Ovary (tissue), 9 donors: Measurements from ENCODE around the gene CRIM1. TPM values are rescaled to one million over a fixed set of nuclear protein-coding genes. Genes with fewer than 3 reads are reported as not detected.

Experiments used
- DNase-seq, 5 donors: peaks; one replicate each; pipeline ENCODE4 v3.0.0-alpha.2; 2019 to 2020
- H3K27ac ChIP-seq, 2 donors: fragments of 200-600 bp; one replicate each; pipeline versions ENCODE4 v1.5.1 to v1.8.0; 2019 to 2022
- H3K27me3 ChIP-seq: fragments of 200-600 bp; one replicate; pipeline ENCODE4 v1.8.0; 2022
- H3K36me3 ChIP-seq: fragments of 200-600 bp; sonication (generic); one replicate; pipeline ENCODE4 v1.5.1; 2019
- H3K4me1 ChIP-seq: one replicate; pipeline ENCODE4 v1.8.1; 2013; ENCODE audit warnings: mild to moderate bottlenecking, moderate library complexity; ENCODE audit not compliant: insufficient read depth
- H3K4me3 ChIP-seq: fragments of 200-600 bp; sonication (generic); one replicate; pipeline ENCODE4 v1.5.1; 2017
- H3K9me3 ChIP-seq, 2 donors: fragments of 200-600 bp in 1 of 2; sonication (generic) in 1 of 2; one replicate each; pipeline versions ENCODE4 v1.5.1 to v1.8.1; 2013 to 2019; ENCODE audit warnings: mild to moderate bottlenecking in 1 of 2, moderate library complexity in 1 of 2
- CTCF ChIP-seq, 3 donors: fragments of 450-650 bp in 2 of 3; fragments of 200-600 bp in 1 of 3; IDR thresholded peaks; one replicate each; pipeline versions ENCODE4 v1.5.1 to v1.8.0; 2016 to 2022; ENCODE audit warnings: antibody characterized with exemption in 3 of 3, mild to moderate bottlenecking in 1 of 3
- EP300 ChIP-seq: sonication (generic); formaldehyde crosslinking; IDR thresholded peaks from one replicate; pipeline ENCODE4 v1.6.1; 2017; ENCODE audit warnings: antibody characterized with exemption
- POLR2A ChIP-seq: fragments of 450-650 bp; IDR thresholded peaks from one replicate; pipeline ENCODE4 v1.6.1; 2017; ENCODE audit warnings: antibody characterized with exemption, mild to moderate bottlenecking, moderate library complexity
- WGBS, 3 donors: extraction: QIAGEN DNeasy Blood & Tissue Kit in 1 of 3; methylation state at CpG; one replicate each; pipeline versions ENCODE4 v1.1.5 to v1.1.7; 2013 to 2017; 5-methylcytosine and 5-hydroxymethylcytosine counted together
- intact Hi-C, 4 donors: fragments of 100-400 bp; cut with DNase I; formaldehyde crosslinking; loops; one replicate each; pipeline versions ENCODE4 v1.11.0 to v1.15.1; 2022 to 2023
- polyA plus RNA-seq, 2 donors: library from polyadenylated mRNA; stranded (reverse); fragments of 200-250 nt in 1 of 2; fragments of 350-450 nt in 1 of 2; fragmentation: Illumina TruSeq in 1 of 2; extraction: RNeasy Lipid Tissue Mini Kit (QIAGEN cat#74804) in 1 of 2; gene quantifications; one replicate each; pipeline ENCODE4 v1.2.3, GENCODE V29; 2013 to 2014
- total RNA-seq, 7 donors: library from RNA; depleted of rRNA in 2 of 7; stranded (reverse); fragments of >200 nt in 2 of 7; fragmentation: NEBNext Ultra II Directional in 3 of 7; extraction: Animal tissue kit (Norgen Biotek cat#: 25700) in 3 of 7; gene quantifications; one replicate each; pipeline versions ENCODE4 v1.1.0 to v1.2.4, GENCODE V29; 2016 to 2023
- donor health status: DM: no; HTN: no; CAD: no; lungs with moderate emphysema.
- donor health status: DM: no; HTN: no; CAD: no.
- donor health status: Bipolar disorder and iron deficiency.
- donor health status: DM: yes; HTN: yes; CAD: no.
- donor health status: DM: no; HTN: no; CAD: no.
- donor health status: DM: yes; HTN: yes; CAD: no.

The CRIM1 gene
- total and polyA plus RNA-seq, 9 donors, result 38.4 to 134 (median 65.0) TPM

- Histone ChIP-seq H3K4me1 (peaks cover 33% of the 10 kb centered on the region), H3K27ac (no peak overlapping the region), H3K36me3 (no peaks in the 10 kb centered on the region), H3K27me3 (no peaks in the 10 kb centered on the region), H3K4me3 (no peak overlapping the region), H3K9me3 (no peaks in the 10 kb centered on the region)
- DNase-seq, result no peak
- WGBS, 3 donors, result 62 to 81% (median 70%) methylated on average over 4 of the region's 4 CpGs
- intact Hi-C loops, result loop anchor here in 1 of 4 donors (5.0 to 10.0 kb wide), 2 partner anchors 43 to 125 kb away; no protein-coding TSS in a partner anchor
- TF ChIP-seq CTCF (IDR thresholded peaks at IDR 0.05) (no peak), EP300 (no peak), POLR2A (no peak)
Measured at GRCh38 chr2:36369716-36370115, 14.1 kb downstream of the CRIM1 start.

DNA sequence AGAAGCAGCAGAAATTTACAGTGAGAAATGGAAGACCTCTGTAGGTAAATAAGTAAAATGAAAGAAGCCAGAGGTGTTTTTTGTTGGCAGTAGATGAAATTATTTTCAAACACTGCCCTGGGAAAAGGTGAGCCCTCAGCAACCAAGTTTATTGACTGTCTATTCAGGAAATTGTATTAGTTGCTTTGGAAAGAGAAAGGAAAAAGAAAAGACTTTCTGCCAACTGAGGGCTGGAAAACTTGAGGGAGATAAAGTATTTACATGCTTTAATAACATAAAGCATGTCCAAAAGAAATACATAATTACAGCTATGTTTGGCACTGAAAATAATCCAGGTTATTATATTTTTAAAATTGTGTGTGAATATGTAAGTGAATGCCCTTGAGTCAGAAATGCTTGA is 14.7 kb downstream of the CRIM1 start:
- Histone ChIP-seq H3K4me1 (peaks cover 33% of the 10 kb centered on the region), H3K4me3 (no peak overlapping the region), H3K9me3 (no peaks in the 10 kb centered on the region), H3K27ac (no peak overlapping the region), H3K36me3 (no peaks in the 10 kb centered on the region), H3K27me3 (no peaks in the 10 kb centered on the region)
- intact Hi-C loops, result loop anchor here in 1 of 4 donors (5.0 kb wide), 1 partner anchor 42 kb away; no protein-coding TSS in a partner anchor
- DNase-seq, result no peak
- TF ChIP-seq EP300, result no peak
- TF ChIP-seq CTCF (IDR thresholded peaks at IDR 0.05), result no peak
- TF ChIP-seq POLR2A, result no peak

DNA sequence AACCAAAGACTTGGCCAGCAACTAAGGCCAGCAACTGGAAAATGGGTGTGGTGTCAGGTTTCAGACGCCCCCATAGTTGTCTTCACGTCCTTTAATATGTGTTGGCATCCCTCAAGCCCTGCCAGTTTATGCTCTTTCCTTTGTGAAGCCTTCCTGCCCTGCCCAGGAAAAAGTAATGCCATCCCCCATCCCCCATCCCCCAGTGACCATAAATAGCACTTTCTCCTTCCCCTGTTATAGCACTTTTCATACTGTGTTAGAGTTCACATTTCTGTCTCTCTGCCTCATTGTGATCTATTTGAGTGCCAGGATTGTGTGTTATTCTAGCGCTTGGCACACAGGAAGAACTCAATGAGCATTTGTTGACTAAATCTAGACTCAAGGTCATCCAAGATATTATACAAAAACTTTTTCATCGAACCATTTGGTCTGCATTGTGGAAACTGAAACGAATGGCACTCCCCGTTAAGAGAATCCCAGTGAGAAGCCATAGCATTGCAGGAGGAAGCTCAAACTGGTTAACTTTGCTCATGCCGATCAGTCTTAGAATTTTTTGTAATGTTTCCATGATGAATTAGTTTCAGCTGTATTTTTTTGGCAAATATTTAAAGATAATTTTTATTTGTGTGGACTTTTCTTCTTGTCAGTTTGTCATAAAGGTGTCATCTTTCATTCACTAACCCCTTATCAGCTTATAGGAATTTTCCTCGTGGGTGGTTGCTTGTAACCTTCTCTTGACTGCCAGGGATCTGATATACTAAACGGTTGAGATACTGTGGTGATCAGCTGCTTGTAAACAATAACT is 15.7 kb downstream of the CRIM1 start:
- peaks cover 32% of the 10 kb centered on the region for H3K4me1 ChIP-seq
- no peak for TF ChIP-seq CTCF (IDR thresholded peaks at IDR 0.05)
- TF ChIP-seq POLR2A, result no peak
- TF ChIP-seq EP300, result no peak
- no peaks in the 10 kb centered on the region for H3K36me3 ChIP-seq
- H3K9me3 ChIP-seq, result no peaks in the 10 kb centered on the region
- WGBS, 3 donors, result 7 to 14% (median 10%) methylated on average over 9 of the region's 9 CpGs
- H3K27ac ChIP-seq, result no peak overlapping the region
- no peaks in the 10 kb centered on the region for H3K27me3 ChIP-seq
- no peak for DNase-seq
- H3K4me3 ChIP-seq, result no peak overlapping the region
- intact Hi-C loops, result loop anchor here in 1 of 4 donors (5.0 kb wide), 1 partner anchor 41 kb away; no protein-coding TSS in a partner anchor

GRCh38 chr2:36371928-36372391 is 16.4 kb downstream of the CRIM1 start:
- intact Hi-C loops, result loop anchor here in 1 of 4 donors (5.0 kb wide), 1 partner anchor 40 kb away; no protein-coding TSS in a partner anchor

More at GRCh38 chr2:36371928-36372391, 16.4 kb downstream of the CRIM1 start:
- Histone ChIP-seq H3K4me3 (no peak overlapping the region), H3K27ac (no peak overlapping the region), H3K27me3 (no peaks in the 10 kb centered on the region), H3K4me1 (peaks cover 38% of the 10 kb centered on the region), H3K36me3 (no peaks in the 10 kb centered on the region), H3K9me3 (no peaks in the 10 kb centered on the region)
- DNase-seq, result no peak
- TF ChIP-seq CTCF (IDR thresholded peaks at IDR 0.05) (no peak), POLR2A (no peak), EP300 (no peak)
- 12 to 22% (median 13%) methylated on average over 2 of the region's 2 CpGs for WGBS, 3 donors
